SK-N-MC (cell line): ENCODE results near the gene KIF26B.

ENCODE experiments used
- EZH2 ChIP-seq: fragments of 200-600 bp; sonication (generic); IDR thresholded peaks from one replicate; pipeline ENCODE4 v1.6.1; 2017; ENCODE audit warnings: antibody characterized with exemption
- FOXP2 ChIP-seq: optimal IDR thresholded peaks from 2 replicates; pipeline ENCODE3; 2011; ENCODE audit warnings: mild to moderate bottlenecking, moderate library complexity; ENCODE audit not compliant: insufficient read depth; ENCODE audit errors: extremely low read length, control extremely low read depth
- POLR2AphosphoS5 ChIP-seq: IDR thresholded peaks from 2 replicates; pipeline ENCODE4 v1.6.1; 2012; ENCODE audit warnings: mild to moderate bottlenecking, low read depth, low read length, borderline replicate concordance

GRCh38 chr1:245622332-245623014, 467.7 kb downstream of the KIF26B start:
- no peak for TF ChIP-seq POLR2AphosphoS5
- no peak for TF ChIP-seq EZH2
- no peak for TF ChIP-seq FOXP2
